ENCODE measurements around the gene TNS2.

The TNS2 gene

DNA sequence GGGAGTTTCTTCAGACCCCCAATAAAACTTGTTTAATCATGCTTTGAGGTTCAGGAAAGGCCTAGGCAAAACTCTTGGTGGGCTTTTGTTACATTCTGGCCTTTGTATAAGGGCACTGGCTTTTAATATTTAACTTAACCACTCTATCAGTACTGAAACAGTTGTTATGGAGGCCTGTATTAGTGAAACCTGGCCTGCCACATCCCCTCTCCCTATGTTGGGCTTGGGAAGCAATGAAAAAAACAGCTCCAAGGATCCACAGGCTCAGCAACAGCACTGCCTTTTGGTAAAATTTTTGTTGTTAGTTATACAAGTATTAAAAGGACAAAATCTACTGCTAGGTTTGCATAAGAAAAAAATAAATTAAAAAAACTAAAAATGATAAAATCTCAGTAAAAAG lies 64.1 kb downstream of the TNS2 start:
- no peak for DNase-seq (ENCODE audit: low read depth)

Measured in activated T-helper 9 cell treated with anti-CD3 and anti-CD28 coated beads, Interleukin-2, amount 50 U/mL, for 16 hours (primary cell).